HG03064 (cell line): Measurements from ENCODE around the gene ATE1.
"Not testable (repeated sequence)": the region's sequence is repeated elsewhere in the genome, so short reads cannot be mapped to it uniquely, and the experiment has no call there.

Experiments
- ATAC-seq: cut with Tn5 transposase; IDR thresholded peaks from one replicate; pipeline ENCODE4 v1.9.1; 2021; ENCODE audit warnings: low read depth; ENCODE audit not compliant: unreplicated experiment

Gene ATE1

GRCh38 chr10:121835376-121835775 lies 92.5 kb downstream of the ATE1 start:
- no peak for ATAC-seq

- no peak for ATAC-seq
Measured at GRCh38 chr10:121834757-121835156, 93.1 kb downstream of the ATE1 start.

GRCh38 chr10:121833387-121833786 lies 94.4 kb downstream of the ATE1 start:
- no peak for ATAC-seq

GRCh38 chr10:121832647-121833046 lies 95.2 kb downstream of the ATE1 start:
- no peak for ATAC-seq

DNA sequence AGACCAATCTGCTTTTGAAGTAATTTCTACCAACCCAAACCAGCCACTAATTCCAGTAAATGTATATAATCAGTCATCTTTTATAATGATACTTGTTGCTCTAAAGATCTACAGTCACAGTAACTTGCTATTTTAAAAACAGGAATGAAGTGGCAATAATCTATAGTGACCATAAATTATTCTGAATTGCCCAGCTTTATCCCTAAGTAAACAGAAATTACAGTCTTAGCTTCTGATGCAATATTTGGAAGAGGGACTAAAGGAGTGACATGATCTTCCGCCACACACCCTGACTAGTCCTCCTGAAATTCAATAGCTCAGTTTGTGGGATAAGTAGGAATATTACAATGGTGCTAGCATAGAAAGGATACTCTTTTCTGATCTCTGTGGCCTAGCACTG lies 96.1 kb downstream of the ATE1 start:
- no peak for ATAC-seq

GRCh38 chr10:121831237-121831636 lies 96.6 kb downstream of the ATE1 start:
- no peak for ATAC-seq

GRCh38 chr10:121830101-121830500 lies 97.7 kb downstream of the ATE1 start:
- no peak for ATAC-seq

- no peak for ATAC-seq
Measured at GRCh38 chr10:121828045-121828444, 99.8 kb downstream of the ATE1 start.

- not testable (repeated sequence) for ATAC-seq
Measured at GRCh38 chr10:121826773-121827172, 101.1 kb downstream of the ATE1 start.

- ATAC-seq, result no peak
Measured at GRCh38 chr10:121823993-121824463, 103.8 kb downstream of the ATE1 start.

DNA sequence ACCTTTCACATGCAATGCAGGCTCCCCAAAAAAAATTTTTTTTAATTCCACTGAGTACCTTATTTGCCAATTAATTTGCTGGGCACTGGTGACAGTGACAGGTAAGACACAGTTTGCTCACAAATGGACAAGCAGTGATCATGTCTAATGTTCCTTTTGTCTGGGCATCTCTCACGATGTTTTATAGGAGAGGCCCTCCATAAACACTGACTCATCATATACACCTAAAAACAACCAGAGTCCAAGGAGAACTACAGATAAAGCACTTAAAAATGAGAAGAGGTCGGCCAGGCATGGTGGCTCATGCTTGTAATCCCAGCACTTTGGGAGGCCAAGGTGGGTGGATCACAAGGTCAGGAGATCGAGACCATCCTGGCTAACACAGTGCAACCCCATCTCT lies 105.1 kb downstream of the ATE1 start:
- ATAC-seq, result no peak

- ATAC-seq, result no peak
Measured at GRCh38 chr10:121822180-121822579, 105.7 kb downstream of the ATE1 start.

DNA sequence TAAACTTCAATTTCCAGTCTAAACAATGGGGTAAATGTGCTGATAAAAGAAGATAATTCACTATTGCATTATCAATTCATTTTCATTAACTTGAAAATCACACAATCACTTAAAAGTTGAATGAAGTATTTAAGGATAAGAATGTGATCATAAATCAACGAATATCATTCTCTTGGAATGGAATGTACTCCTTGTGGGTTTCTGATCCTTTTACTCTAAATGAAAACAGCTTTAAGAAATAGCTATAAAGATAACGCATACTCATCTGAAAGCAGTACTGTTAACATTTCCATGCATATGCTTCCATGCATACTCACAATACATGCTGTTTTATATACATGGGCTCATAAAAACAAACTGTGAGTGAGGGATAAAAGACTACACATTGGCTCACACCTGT lies 108.8 kb downstream of the ATE1 start:
- no peak for ATAC-seq

- ATAC-seq, result no peak
Measured at GRCh38 chr10:121818599-121818998, 109.2 kb downstream of the ATE1 start.

GRCh38 chr10:121816197-121816596 lies 111.6 kb downstream of the ATE1 start:
- no peak for ATAC-seq

- ATAC-seq, result no peak
Measured at GRCh38 chr10:121813857-121814256, 114.0 kb downstream of the ATE1 start.

GRCh38 chr10:121813211-121813815 lies 114.5 kb downstream of the ATE1 start:
- no peak for ATAC-seq

DNA sequence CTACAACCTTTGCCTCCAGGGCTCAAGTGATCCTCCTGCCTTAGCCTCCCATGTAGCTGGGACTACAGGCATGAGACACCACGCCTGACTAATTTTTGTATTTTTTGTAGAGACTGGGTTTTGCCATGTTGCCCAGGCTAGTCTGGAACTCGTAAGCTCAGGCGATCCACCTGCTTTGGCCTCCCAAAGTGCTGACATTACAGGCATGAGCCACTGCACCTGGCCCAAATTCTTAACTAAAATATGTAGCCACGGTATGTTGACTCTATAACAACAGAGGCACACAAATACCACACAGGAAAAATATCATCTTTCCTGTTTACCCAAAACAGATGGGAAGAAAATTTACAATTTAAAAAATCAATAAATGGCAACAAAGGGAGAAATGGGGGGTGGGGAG lies 115.8 kb downstream of the ATE1 start:
- ATAC-seq, result no peak

DNA sequence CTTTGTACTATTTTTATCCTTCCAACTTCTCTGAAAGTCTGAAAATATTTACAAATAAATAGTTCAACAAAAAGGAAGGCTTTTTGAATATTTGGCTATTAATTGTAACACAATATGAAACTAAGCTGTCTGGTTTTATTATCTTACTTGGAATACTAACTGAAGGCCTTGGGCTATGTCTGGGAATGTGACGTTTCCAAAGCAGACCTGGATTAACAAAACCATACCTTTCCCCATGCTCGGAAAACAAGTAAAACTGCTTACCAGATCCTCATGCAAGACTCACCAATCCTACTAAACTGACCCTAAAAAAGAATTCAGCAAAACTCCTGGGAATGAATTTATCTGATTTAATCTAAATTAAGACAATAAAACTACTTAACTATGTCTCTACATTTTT lies 116.4 kb downstream of the ATE1 start:
- no peak for ATAC-seq

GRCh38 chr10:121808835-121809234 lies 119.0 kb downstream of the ATE1 start:
- no peak for ATAC-seq

DNA sequence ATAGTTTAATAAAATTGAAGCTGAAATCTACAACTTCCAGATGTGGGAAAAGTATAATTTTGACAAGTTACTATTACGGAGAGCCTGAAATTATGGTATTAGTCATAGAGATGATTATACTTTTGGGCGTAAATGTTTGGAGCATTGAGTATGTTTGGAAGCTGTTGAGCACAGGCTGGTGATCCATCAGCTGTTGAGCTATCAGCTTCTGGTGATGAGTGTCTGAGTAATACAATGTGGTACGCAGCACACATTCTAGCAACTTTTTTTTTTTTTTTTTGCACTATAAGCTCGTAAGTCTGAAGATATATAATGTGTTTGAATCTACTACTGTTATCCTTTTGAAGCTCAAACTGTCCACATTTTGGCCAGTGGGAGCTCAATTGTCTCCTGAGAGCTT lies 123.4 kb downstream of the ATE1 start:
- ATAC-seq, result no peak

GRCh38 chr10:121803611-121804010 lies 124.2 kb downstream of the ATE1 start:
- no peak for ATAC-seq

DNA sequence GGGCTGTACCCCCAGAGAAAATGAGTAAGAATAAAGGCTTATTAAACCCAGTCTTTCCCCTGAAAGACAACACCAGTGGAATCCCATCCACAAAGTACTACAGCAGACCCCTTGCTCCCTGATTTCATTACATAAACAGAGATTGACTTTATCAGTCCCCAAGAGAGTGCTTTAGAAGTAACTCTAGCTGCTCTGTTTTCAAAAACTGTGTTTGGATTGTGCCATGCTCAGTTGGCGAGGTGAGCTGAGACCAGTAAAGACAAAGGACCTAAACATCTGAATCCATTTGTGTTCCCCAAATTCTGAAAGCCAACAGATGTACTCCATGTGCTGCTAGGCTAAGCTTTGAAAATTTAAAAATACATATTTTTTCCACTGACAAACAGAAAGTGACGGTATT lies 127.0 kb downstream of the ATE1 start:
- ATAC-seq, result no peak
